Muscle layer of colon (tissue), 2 donors: ENCODE results near the gene CCDC177.

Experiments
- H3K27ac ChIP-seq: one replicate; pipeline ENCODE4 v1.7.0; 2013; ENCODE audit warnings: low read depth, mild to moderate bottlenecking, low read length, moderate library complexity
- H3K27me3 ChIP-seq, 2 donors: one replicate each; pipeline ENCODE4 v1.7.0; 2013; ENCODE audit warnings: low read length in 2 of 2, mild to moderate bottlenecking in 2 of 2; ENCODE audit not compliant: insufficient read depth in 2 of 2, control insufficient read depth in 1 of 2
- H3K36me3 ChIP-seq: one replicate; pipeline ENCODE4 v1.7.0; 2013; ENCODE audit warnings: mild to moderate bottlenecking, low read length; ENCODE audit not compliant: insufficient read depth
- H3K4me1 ChIP-seq: one replicate; pipeline ENCODE4 v1.7.0; 2013; ENCODE audit warnings: mild to moderate bottlenecking, low read length; ENCODE audit not compliant: insufficient read depth
- H3K4me3 ChIP-seq, 2 donors: one replicate each; pipeline ENCODE4 v1.7.0; 2013; ENCODE audit warnings: low read length in 2 of 2, low read depth in 1 of 2, mild to moderate bottlenecking in 1 of 2, moderate library complexity in 1 of 2
- H3K9ac ChIP-seq: one replicate; pipeline ENCODE4 v1.7.0; 2013; ENCODE audit warnings: low read length
- H3K9me3 ChIP-seq: one replicate; pipeline ENCODE4 v1.7.0; 2013; ENCODE audit warnings: mild to moderate bottlenecking, low read length
- donor health status: abdominal sarcoma.
- donor health status: Adenocarcinoma of cecum.

The CCDC177 gene

GRCh38 chr14:69594846-69595245 lies 20.2 kb upstream of the CCDC177 start:
- H3K27me3 ChIP-seq: no peaks in the 10 kb centered on the region
- no peaks in the 10 kb centered on the region for H3K4me1 ChIP-seq
- no peaks in the 10 kb centered on the region for H3K36me3 ChIP-seq
- H3K9ac ChIP-seq: no peak overlapping the region
- H3K27ac ChIP-seq: no peak overlapping the region
- no peak overlapping the region for H3K4me3 ChIP-seq
- no peaks in the 10 kb centered on the region for H3K9me3 ChIP-seq

GRCh38 chr14:69593018-69593677 lies 18.5 kb upstream of the CCDC177 start:
- Histone ChIP-seq H3K36me3 (no peaks in the 10 kb centered on the region), H3K4me1 (no peaks in the 10 kb centered on the region), H3K27ac (no peak overlapping the region), H3K9me3 (no peaks in the 10 kb centered on the region), H3K27me3 (no peaks in the 10 kb centered on the region), H3K9ac (no peak overlapping the region), H3K4me3 (no peak overlapping the region)

- no peak overlapping the region for H3K9ac ChIP-seq
- H3K27me3 ChIP-seq: no peaks in the 10 kb centered on the region
- no peaks in the 10 kb centered on the region for H3K4me1 ChIP-seq
- no peaks in the 10 kb centered on the region for H3K9me3 ChIP-seq
- no peaks in the 10 kb centered on the region for H3K36me3 ChIP-seq
- no peak overlapping the region for H3K27ac ChIP-seq
- H3K4me3 ChIP-seq: no peak overlapping the region
Measured at GRCh38 chr14:69591317-69591716, 16.6 kb upstream of the CCDC177 start.

- H3K36me3 ChIP-seq: no peaks in the 10 kb centered on the region
- H3K27ac ChIP-seq: no peak overlapping the region
- H3K9ac ChIP-seq: no peak overlapping the region
- H3K9me3 ChIP-seq: no peaks in the 10 kb centered on the region
- H3K4me1 ChIP-seq: no peaks in the 10 kb centered on the region
- no peak overlapping the region for H3K4me3 ChIP-seq
- no peaks in the 10 kb centered on the region for H3K27me3 ChIP-seq
Measured at GRCh38 chr14:69587389-69587788, 12.7 kb upstream of the CCDC177 start.

- Histone ChIP-seq H3K4me3 (no peak overlapping the region), H3K27me3 (no peaks in the 10 kb centered on the region), H3K9me3 (no peaks in the 10 kb centered on the region), H3K9ac (no peak overlapping the region), H3K36me3 (no peaks in the 10 kb centered on the region), H3K4me1 (no peaks in the 10 kb centered on the region), H3K27ac (no peak overlapping the region)
Measured at GRCh38 chr14:69586404-69586803, 11.7 kb upstream of the CCDC177 start.

GRCh38 chr14:69584389-69584788 lies 9.7 kb upstream of the CCDC177 start:
- Histone ChIP-seq H3K36me3 (no peaks in the 10 kb centered on the region), H3K27ac (no peak overlapping the region), H3K9me3 (no peaks in the 10 kb centered on the region), H3K9ac (no peak overlapping the region), H3K27me3 (no peaks in the 10 kb centered on the region), H3K4me3 (no peak overlapping the region), H3K4me1 (no peaks in the 10 kb centered on the region)

- Histone ChIP-seq H3K27ac (no peak overlapping the region), H3K4me1 (no peaks in the 10 kb centered on the region), H3K4me3 (no peak overlapping the region), H3K9me3 (no peaks in the 10 kb centered on the region), H3K9ac (no peak overlapping the region), H3K27me3 (no peaks in the 10 kb centered on the region), H3K36me3 (no peaks in the 10 kb centered on the region)
Measured at GRCh38 chr14:69582829-69583228, 8.2 kb upstream of the CCDC177 start.

GRCh38 chr14:69582212-69582611 lies 7.5 kb upstream of the CCDC177 start:
- no peaks in the 10 kb centered on the region for H3K36me3 ChIP-seq
- no peak overlapping the region for H3K27ac ChIP-seq
- H3K9me3 ChIP-seq: no peaks in the 10 kb centered on the region
- H3K4me3 ChIP-seq: no peak overlapping the region
- H3K27me3 ChIP-seq: peaks cover 0 to 3% of the 10 kb centered on the region in 2 donors
- no peak overlapping the region for H3K9ac ChIP-seq
- no peaks in the 10 kb centered on the region for H3K4me1 ChIP-seq

- Histone ChIP-seq H3K9me3 (no peaks in the 10 kb centered on the region), H3K4me3 (no peak overlapping the region), H3K9ac (no peak overlapping the region), H3K36me3 (no peaks in the 10 kb centered on the region), H3K27me3 (peaks cover 3 to 5% of the 10 kb centered on the region in 2 donors), H3K4me1 (no peaks in the 10 kb centered on the region), H3K27ac (no peak overlapping the region)
Measured at GRCh38 chr14:69581316-69581935, 6.8 kb upstream of the CCDC177 start.

GRCh38 chr14:69580009-69580577 lies 5.4 kb upstream of the CCDC177 start:
- no peaks in the 10 kb centered on the region for H3K36me3 ChIP-seq
- H3K4me3 ChIP-seq: no peak overlapping the region
- H3K9me3 ChIP-seq: no peaks in the 10 kb centered on the region
- H3K27ac ChIP-seq: no peak overlapping the region
- no peak overlapping the region for H3K9ac ChIP-seq
- no peaks in the 10 kb centered on the region for H3K4me1 ChIP-seq
- peaks cover 7 to 18% of the 10 kb centered on the region in 2 donors for H3K27me3 ChIP-seq

GRCh38 chr14:69579476-69579875 lies 4.8 kb upstream of the CCDC177 start:
- H3K4me3 ChIP-seq: no peak overlapping the region
- H3K27me3 ChIP-seq: peaks cover 9 to 21% of the 10 kb centered on the region in 2 donors
- no peak overlapping the region for H3K27ac ChIP-seq
- no peaks in the 10 kb centered on the region for H3K36me3 ChIP-seq
- no peaks in the 10 kb centered on the region for H3K9me3 ChIP-seq
- peaks cover 3% of the 10 kb centered on the region for H3K4me1 ChIP-seq
- no peak overlapping the region for H3K9ac ChIP-seq

- Histone ChIP-seq H3K4me3 (no peak overlapping the region), H3K27ac (no peak overlapping the region), H3K27me3 (peaks cover 36 to 63% of the 10 kb centered on the region in 2 donors), H3K9me3 (no peaks in the 10 kb centered on the region), H3K4me1 (peaks cover 21% of the 10 kb centered on the region), H3K9ac (no peak overlapping the region), H3K36me3 (no peaks in the 10 kb centered on the region)
Measured at GRCh38 chr14:69574954-69575295, 254 bp upstream of the CCDC177 start.
